ENCODE data around the gene FEM1C. TPM values are rescaled to one million over a fixed set of nuclear protein-coding genes. Genes with fewer than 3 reads are reported as not detected.

Gene FEM1C
- total and polyA plus RNA-seq, 2 experiments from 2014 or later, result 12.0 to 16.5 TPM

DNA sequence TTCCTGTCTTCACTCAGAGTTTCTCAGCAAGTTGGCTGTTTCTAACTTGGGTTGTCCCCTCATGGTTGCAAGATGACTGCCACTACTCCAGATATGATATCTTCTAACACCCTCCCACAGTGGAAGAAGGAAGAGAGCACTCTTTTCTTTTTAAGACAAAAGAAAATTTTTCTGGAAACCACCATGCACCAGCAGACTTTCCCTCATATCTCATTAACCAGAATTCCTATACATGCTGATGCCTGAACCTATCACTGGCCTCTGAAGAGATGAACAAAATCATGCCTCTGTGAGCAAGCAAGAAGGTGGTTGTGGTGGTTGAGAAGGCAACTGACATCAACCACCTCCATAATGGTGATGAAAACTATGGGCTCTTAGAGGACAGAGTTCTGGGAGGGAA, 56.8 kb downstream of the FEM1C start:
- H3K9me3 ChIP-seq (ENCODE audit: low read depth), result no peaks in the 10 kb centered on the region
- no peak overlapping the region for H3K4me3 ChIP-seq
- no peaks in the 10 kb centered on the region for H3K4me1 ChIP-seq (ENCODE audit: insufficient read depth)
- no peak overlapping the region for H3K27ac ChIP-seq
- no peaks in the 10 kb centered on the region for H4K20me1 ChIP-seq (ENCODE audit: insufficient read depth)
- no peak overlapping the region for H2AFZ ChIP-seq
- H3K79me2 ChIP-seq (ENCODE audit: insufficient read depth), result no peaks in the 10 kb centered on the region
- TF ChIP-seq EZH2phosphoT487 (IDR thresholded peaks at IDR 0.05; ENCODE audit: insufficient read depth, low read depth) (no peak), EZH2 (IDR thresholded peaks at IDR 0.05; ENCODE audit: insufficient read depth, poor library complexity, severe bottlenecking) (no peak)
- H3K36me3 ChIP-seq (ENCODE audit: low read depth), result no peaks in the 10 kb centered on the region
- H3F3A ChIP-seq (ENCODE audit: insufficient read depth), result no peaks in the 10 kb centered on the region
- no peak overlapping the region for H3K9ac ChIP-seq
- H3K4me2 ChIP-seq (ENCODE audit: unreplicated experiment), result no peak overlapping the region
- H3K9me2 ChIP-seq (ENCODE audit: insufficient read depth), result no peaks in the 10 kb centered on the region
- no peaks in the 10 kb centered on the region for H3K27me3 ChIP-seq (replicated peaks; ENCODE audit: insufficient read depth)
- DNase-seq, result no peak
- in situ Hi-C loops (cut with MboI), result no loop called here

DNA sequence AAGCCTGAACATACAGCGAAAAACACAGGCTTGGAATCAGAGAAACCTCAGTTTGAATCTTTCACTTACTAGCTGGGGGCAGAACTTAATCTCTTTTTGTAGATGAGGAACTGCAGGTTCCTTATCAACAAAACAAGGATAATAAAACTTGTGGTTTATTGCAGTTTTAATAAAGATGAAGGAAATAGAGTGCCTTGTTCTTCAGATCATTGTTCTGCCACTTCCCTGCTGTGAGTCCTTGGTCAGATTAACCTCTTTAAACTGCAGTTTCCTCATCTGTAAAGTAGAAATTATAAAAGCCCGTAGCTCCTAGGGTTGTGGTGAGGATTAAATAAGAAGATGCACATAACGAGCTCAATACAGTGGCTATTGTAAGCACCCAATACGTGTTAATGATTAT, 57.4 kb downstream of the FEM1C start:
- Histone ChIP-seq H3K4me3 (no peak overlapping the region), H3K9me2 (ENCODE audit: insufficient read depth) (no peaks in the 10 kb centered on the region; the same call in 1 of the 2 replicates), H3K36me3 (ENCODE audit: low read depth) (no peaks in the 10 kb centered on the region), H3K79me2 (ENCODE audit: insufficient read depth) (no peaks in the 10 kb centered on the region), H3K9ac (no peak overlapping the region), H3K27me3 (replicated peaks; ENCODE audit: insufficient read depth) (no peaks in the 10 kb centered on the region), H3K9me3 (ENCODE audit: low read depth) (no peaks in the 10 kb centered on the region), H3F3A (ENCODE audit: insufficient read depth) (no peaks in the 10 kb centered on the region), H3K4me2 (ENCODE audit: unreplicated experiment) (no peak overlapping the region), H3K4me1 (ENCODE audit: insufficient read depth) (no peaks in the 10 kb centered on the region), H3K27ac (no peak overlapping the region), H2AFZ (no peak overlapping the region), H4K20me1 (ENCODE audit: insufficient read depth) (no peaks in the 10 kb centered on the region)
- 71 to 75% methylated on average over 4 of the region's 4 CpGs for WGBS, 2 experiments (ENCODE audit: low coverage in 1 of 2, low lambda C conversion rate in 2 of 2, missing lambda C conversion rate in 2 of 2)
- no peak for TF ChIP-seq EZH2phosphoT487 (IDR thresholded peaks at IDR 0.05; ENCODE audit: insufficient read depth, low read depth)
- TF ChIP-seq EZH2 (IDR thresholded peaks at IDR 0.05; ENCODE audit: insufficient read depth, poor library complexity, severe bottlenecking), result no peak
- in situ Hi-C loops (cut with MboI), result no loop called here
- DNase-seq, result no peak

GRCh38 chr5:115486728-115487127, 57.8 kb downstream of the FEM1C start:
- WGBS, 2 experiments (ENCODE audit: low coverage in 1 of 2, low lambda C conversion rate in 2 of 2, missing lambda C conversion rate in 2 of 2), result 98 to 100% methylated on average over 2 of the region's 2 CpGs
- no peak overlapping the region for H3K9ac ChIP-seq
- in situ Hi-C loops (cut with MboI), result no loop called here
- H3K4me2 ChIP-seq (ENCODE audit: unreplicated experiment), result no peak overlapping the region
- no peaks in the 10 kb centered on the region for H3K27me3 ChIP-seq (replicated peaks; ENCODE audit: insufficient read depth)
- no peak for DNase-seq
- no peak overlapping the region for H3K27ac ChIP-seq
- H3K4me3 ChIP-seq, result no peak overlapping the region
- no peak for TF ChIP-seq EZH2 (IDR thresholded peaks at IDR 0.05; ENCODE audit: insufficient read depth, poor library complexity, severe bottlenecking)
- TF ChIP-seq EZH2phosphoT487 (IDR thresholded peaks at IDR 0.05; ENCODE audit: insufficient read depth, low read depth), result no peak
- no peaks in the 10 kb centered on the region for H3K79me2 ChIP-seq (ENCODE audit: insufficient read depth)
- no peaks in the 10 kb centered on the region; the same call in 1 of the 2 replicates for H3K9me2 ChIP-seq (ENCODE audit: insufficient read depth)
- no peaks in the 10 kb centered on the region for H3K9me3 ChIP-seq (ENCODE audit: low read depth)
- H4K20me1 ChIP-seq (ENCODE audit: insufficient read depth), result no peaks in the 10 kb centered on the region
- H3K36me3 ChIP-seq (ENCODE audit: low read depth), result no peaks in the 10 kb centered on the region
- H3K4me1 ChIP-seq (ENCODE audit: insufficient read depth), result no peaks in the 10 kb centered on the region
- H2AFZ ChIP-seq, result no peak overlapping the region
- H3F3A ChIP-seq (ENCODE audit: insufficient read depth), result no peaks in the 10 kb centered on the region

DNA sequence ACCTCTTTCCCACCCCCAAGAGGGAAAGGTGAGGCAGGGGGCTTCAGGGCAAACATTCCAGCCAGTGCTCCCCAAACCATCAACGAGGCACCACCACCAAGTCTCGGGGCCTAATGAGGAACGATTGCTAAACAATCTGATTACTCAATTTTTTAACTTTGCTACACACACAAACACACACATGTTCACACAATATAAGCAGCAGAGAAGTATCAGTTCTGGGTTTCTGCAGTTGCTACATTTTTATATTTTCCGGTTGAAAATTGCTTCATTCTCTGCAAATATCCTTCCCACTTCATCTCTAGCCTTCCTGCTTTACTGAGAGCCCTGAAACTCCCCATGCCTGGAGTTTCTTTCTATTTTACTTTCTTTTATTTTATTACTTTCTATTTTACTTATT, 60.2 kb downstream of the FEM1C start:
- no peaks in the 10 kb centered on the region for H3F3A ChIP-seq (ENCODE audit: insufficient read depth)
- 81 to 90% methylated on average over 4 of the region's 4 CpGs for WGBS, 2 experiments (ENCODE audit: low coverage in 1 of 2, low lambda C conversion rate in 2 of 2, missing lambda C conversion rate in 2 of 2)
- H4K20me1 ChIP-seq (ENCODE audit: insufficient read depth), result no peaks in the 10 kb centered on the region
- no peaks in the 10 kb centered on the region for H3K79me2 ChIP-seq (ENCODE audit: insufficient read depth)
- no peak overlapping the region for H3K4me3 ChIP-seq
- H3K9me2 ChIP-seq (ENCODE audit: insufficient read depth), result no peaks in the 10 kb centered on the region; the same call in 1 of the 2 replicates
- no peaks in the 10 kb centered on the region for H3K36me3 ChIP-seq (ENCODE audit: low read depth)
- no peaks in the 10 kb centered on the region for H3K9me3 ChIP-seq (ENCODE audit: low read depth)
- no peak overlapping the region for H3K4me2 ChIP-seq (ENCODE audit: unreplicated experiment)
- H3K27ac ChIP-seq, result no peak overlapping the region
- H3K27me3 ChIP-seq (replicated peaks; ENCODE audit: insufficient read depth), result no peaks in the 10 kb centered on the region
- no peaks in the 10 kb centered on the region for H3K4me1 ChIP-seq (ENCODE audit: insufficient read depth)
- no peak overlapping the region for H2AFZ ChIP-seq
- in situ Hi-C loops (cut with MboI), result no loop called here
- H3K9ac ChIP-seq, result no peak overlapping the region
- TF ChIP-seq EZH2phosphoT487 (IDR thresholded peaks at IDR 0.05; ENCODE audit: insufficient read depth, low read depth), result no peak
- no peak for DNase-seq

DNA sequence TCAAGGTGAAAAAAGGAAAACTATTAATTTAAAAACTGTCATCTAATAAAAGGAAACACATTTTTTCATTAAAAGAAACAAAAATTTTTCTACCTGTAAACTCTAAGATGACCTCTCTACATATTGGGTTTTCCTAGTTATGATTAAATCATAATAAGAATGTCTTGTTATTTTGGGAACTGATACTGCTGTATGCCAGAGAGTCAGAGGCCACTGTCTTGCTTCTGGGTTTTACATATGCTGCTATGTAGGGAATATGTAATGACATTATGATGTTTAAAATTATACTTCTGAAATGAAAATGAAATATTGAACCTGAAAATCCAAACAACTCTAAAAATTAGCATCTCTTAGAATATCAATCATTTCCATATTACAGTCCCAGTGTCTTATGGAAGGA, 63.7 kb downstream of the FEM1C start:
- DNase-seq, result no peak
- no peaks in the 10 kb centered on the region; the same call in 1 of the 2 replicates for H3K9me2 ChIP-seq (ENCODE audit: insufficient read depth)
- no peaks in the 10 kb centered on the region for H3F3A ChIP-seq (ENCODE audit: insufficient read depth)
- H3K4me2 ChIP-seq (ENCODE audit: unreplicated experiment), result no peak overlapping the region
- no peak overlapping the region for H2AFZ ChIP-seq
- H3K27ac ChIP-seq, result no peak overlapping the region
- in situ Hi-C loops (cut with MboI), result no loop called here
- no peaks in the 10 kb centered on the region for H3K27me3 ChIP-seq (replicated peaks; ENCODE audit: insufficient read depth)
- no peak overlapping the region for H3K9ac ChIP-seq
- no peaks in the 10 kb centered on the region for H3K79me2 ChIP-seq (ENCODE audit: insufficient read depth)
- H4K20me1 ChIP-seq (ENCODE audit: insufficient read depth), result no peaks in the 10 kb centered on the region
- H3K36me3 ChIP-seq (ENCODE audit: low read depth), result no peaks in the 10 kb centered on the region
- no peak overlapping the region for H3K4me3 ChIP-seq
- no peaks in the 10 kb centered on the region for H3K4me1 ChIP-seq (ENCODE audit: insufficient read depth)
- TF ChIP-seq EZH2 (IDR thresholded peaks at IDR 0.05; ENCODE audit: insufficient read depth, poor library complexity, severe bottlenecking), result no peak
- TF ChIP-seq EZH2phosphoT487 (IDR thresholded peaks at IDR 0.05; ENCODE audit: insufficient read depth, low read depth), result no peak
- H3K9me3 ChIP-seq (ENCODE audit: low read depth), result no peaks in the 10 kb centered on the region

Measured in GM23248 (cell line).